OCI-LY7 (cell line): ENCODE data around the gene LYZ.

Experiments used
- EZH2phosphoT487 ChIP-seq: fragments of 200-600 bp; sonication (generic); IDR thresholded peaks from 2 replicates; pipeline ENCODE4 v1.6.1; 2018; ENCODE audit warnings: low read depth, borderline replicate concordance, mild to moderate bottlenecking, mixed run types, antibody characterized with exemption, low read length, moderate library complexity, mixed read lengths
- TF ChIP-seq, protein P1 (sequence below): fragments of 200-600 bp; sonication (generic); conservative IDR thresholded peaks from 2 replicates; pipeline ENCODE4 v1.5.1; 2014; ENCODE audit warnings: mild to moderate bottlenecking, antibody characterized with exemption, low read length, moderate library complexity, mixed read lengths

DNA sequence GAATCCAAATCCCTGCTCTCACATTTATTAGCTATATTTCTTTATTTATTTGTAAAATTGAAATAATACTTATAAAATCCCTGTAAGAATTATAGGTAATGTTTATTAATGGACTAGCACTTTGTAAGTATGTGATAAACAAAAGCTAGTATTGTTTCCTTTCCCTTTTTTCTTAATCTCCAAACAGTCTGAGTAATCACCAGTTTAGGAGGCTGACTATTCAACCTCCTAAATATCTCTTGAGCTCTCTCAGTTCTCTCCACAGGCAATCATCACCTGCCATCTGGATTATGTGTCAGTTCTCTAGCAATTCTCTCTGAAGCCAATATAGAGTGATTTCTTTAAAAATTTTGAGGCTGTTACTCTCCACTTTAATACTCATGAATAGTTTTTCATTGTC lies 9.2 kb upstream of the LYZ start:
- TF ChIP-seq, protein P1, sequence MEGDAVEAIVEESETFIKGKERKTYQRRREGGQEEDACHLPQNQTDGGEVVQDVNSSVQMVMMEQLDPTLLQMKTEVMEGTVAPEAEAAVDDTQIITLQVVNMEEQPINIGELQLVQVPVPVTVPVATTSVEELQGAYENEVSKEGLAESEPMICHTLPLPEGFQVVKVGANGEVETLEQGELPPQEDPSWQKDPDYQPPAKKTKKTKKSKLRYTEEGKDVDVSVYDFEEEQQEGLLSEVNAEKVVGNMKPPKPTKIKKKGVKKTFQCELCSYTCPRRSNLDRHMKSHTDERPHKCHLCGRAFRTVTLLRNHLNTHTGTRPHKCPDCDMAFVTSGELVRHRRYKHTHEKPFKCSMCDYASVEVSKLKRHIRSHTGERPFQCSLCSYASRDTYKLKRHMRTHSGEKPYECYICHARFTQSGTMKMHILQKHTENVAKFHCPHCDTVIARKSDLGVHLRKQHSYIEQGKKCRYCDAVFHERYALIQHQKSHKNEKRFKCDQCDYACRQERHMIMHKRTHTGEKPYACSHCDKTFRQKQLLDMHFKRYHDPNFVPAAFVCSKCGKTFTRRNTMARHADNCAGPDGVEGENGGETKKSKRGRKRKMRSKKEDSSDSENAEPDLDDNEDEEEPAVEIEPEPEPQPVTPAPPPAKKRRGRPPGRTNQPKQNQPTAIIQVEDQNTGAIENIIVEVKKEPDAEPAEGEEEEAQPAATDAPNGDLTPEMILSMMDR = no peak
- TF ChIP-seq EZH2phosphoT487 = no peak
